Natural killer cell (primary cell): Measurements from ENCODE around the gene GALNT9. TPM values are rescaled to one million over a fixed set of nuclear protein-coding genes. Genes with fewer than 3 reads are reported as not detected.
A peak's percentile ranks its signal among the peaks of the same experiment; 100 is the strongest.
"Not testable (repeated sequence)": the region's sequence is repeated elsewhere in the genome, so short reads cannot be mapped to it uniquely, and the experiment has no call there.

Experiments used
- ATAC-seq, 3 donors: fragments of 150-1000 bp in 2 of 3; fragments of 200-7000 bp in 1 of 3; cut with Tn5 transposase; 1 replicate in 1 of 3; 2 replicates in 2 of 3; pipeline ENCODE4 v1.10.0; 2021; ENCODE audit warnings: mild to moderate bottlenecking in 2 of 3, moderate library complexity in 2 of 3
- DNase-seq, 2 donors: peaks; one replicate each; pipeline versions ENCODE4 v3.0.0 to v3.0.0-alpha.2; 2013 to 2021; ENCODE audit warnings: mixed read lengths in 1 of 2
- H3K27ac ChIP-seq: one replicate; pipeline ENCODE4 v1.5.1; 2013; ENCODE audit warnings: mild to moderate bottlenecking, low read length
- H3K27me3 ChIP-seq: one replicate; pipeline ENCODE4 v1.6.1; 2013; ENCODE audit warnings: low read length; ENCODE audit not compliant: control insufficient read depth, insufficient read depth
- H3K36me3 ChIP-seq: one replicate; pipeline ENCODE4 v1.6.1; 2013; ENCODE audit warnings: low read length; ENCODE audit not compliant: control insufficient read depth, insufficient read depth
- H3K4me1 ChIP-seq: one replicate; pipeline ENCODE4 v1.6.1; 2013; ENCODE audit warnings: low read length; ENCODE audit not compliant: control insufficient read depth, insufficient read depth
- H3K4me3 ChIP-seq: one replicate; pipeline ENCODE4 v1.5.1; 2013; ENCODE audit warnings: low read length
- H3K9me3 ChIP-seq: one replicate; pipeline ENCODE4 v1.6.1; 2013; ENCODE audit warnings: low read length; ENCODE audit not compliant: control insufficient read depth, insufficient read depth
- H3K27ac Mint-ChIP-seq, 2 donors: one replicate each; pipeline ENCODE4 v1.8.0; 2022; ENCODE audit warnings: mild to moderate bottlenecking in 2 of 2, mixed read lengths in 2 of 2, moderate library complexity in 1 of 2
- H3K27me3 Mint-ChIP-seq, 2 donors: one replicate each; pipeline ENCODE4 v1.8.0; 2022; ENCODE audit warnings: low read depth in 2 of 2, mixed read lengths in 2 of 2
- H3K36me3 Mint-ChIP-seq: one replicate; pipeline ENCODE4 v1.8.0; 2022; ENCODE audit warnings: mixed read lengths
- H3K4me1 Mint-ChIP-seq, 2 donors: one replicate each; pipeline ENCODE4 v1.8.0; 2022; ENCODE audit warnings: mixed read lengths in 2 of 2
- H3K4me3 Mint-ChIP-seq: one replicate; pipeline ENCODE4 v1.8.0; 2022; ENCODE audit warnings: mild to moderate bottlenecking, moderate library complexity, mixed read lengths
- H3K9me3 Mint-ChIP-seq, 2 donors: one replicate each; pipeline ENCODE4 v1.8.0; 2022; ENCODE audit warnings: mixed read lengths in 2 of 2
- CTCF ChIP-seq: fragments of 200-600 bp; IDR thresholded peaks from one replicate; pipeline ENCODE4 v1.8.0; 2022; ENCODE audit warnings: antibody characterized with exemption
- WGBS: methylation state at CpG from one replicate; pipeline ENCODE4 v1.1.7; 2013; ENCODE audit warnings: missing lambda C conversion rate; ENCODE audit not compliant: insufficient coverage; 5-methylcytosine and 5-hydroxymethylcytosine counted together
- intact Hi-C: fragments of 100-400 bp; cut with micrococcal nuclease; formaldehyde crosslinking; loops from one replicate; pipeline ENCODE4 v1.14.2; 2022
- total RNA-seq, 4 donors: library from RNA; stranded (reverse); fragments of 120-200 nt in 1 of 4; gene quantifications; one replicate each; pipeline versions ENCODE4 v1.2.3 to v1.2.4, GENCODE V29; 2013 to 2022

Gene GALNT9
- total RNA-seq, 3 donors from 2014 or later (not counting 1 experiment from before 2014, with no cell fraction given) = not detected

GRCh38 chr12:132245521-132246101 is 83.8 kb downstream of the GALNT9 start:
- no peaks in the 10 kb centered on the region for H3K27me3 ChIP-seq
- no peak overlapping the region for H3K4me3 ChIP-seq
- no peaks in the 10 kb centered on the region for H3K36me3 Mint-ChIP-seq
- DNase-seq (no peak), ATAC-seq (peak in 1 of 3 donors; percentile 45)
- no peaks in the 10 kb centered on the region for H3K36me3 ChIP-seq
- intact Hi-C loops = no loop called here
- H3K27ac ChIP-seq = no peak overlapping the region
- no peak overlapping the region for H3K27ac Mint-ChIP-seq
- WGBS = 87% methylated on average over 28 of the region's 28 CpGs
- peaks cover 5 to 10% of the 10 kb centered on the region in 2 donors for H3K27me3 Mint-ChIP-seq
- H3K4me1 ChIP-seq = no peaks in the 10 kb centered on the region
- no peaks in the 10 kb centered on the region for H3K9me3 ChIP-seq
- no peak overlapping the region for H3K4me3 Mint-ChIP-seq
- peaks cover 0 to 11% of the 10 kb centered on the region in 2 donors for H3K4me1 Mint-ChIP-seq
- TF ChIP-seq CTCF = no peak
- no peaks in the 10 kb centered on the region for H3K9me3 Mint-ChIP-seq

- Histone ChIP-seq H3K36me3 (no peaks in the 10 kb centered on the region), H3K4me1 (no peaks in the 10 kb centered on the region), H3K4me3 (no peak overlapping the region), H3K9me3 (no peaks in the 10 kb centered on the region), H3K27me3 (no peaks in the 10 kb centered on the region), H3K27ac (no peak overlapping the region)
- no peaks in the 10 kb centered on the region for H3K9me3 Mint-ChIP-seq
- intact Hi-C loops = no loop called here
- no peak overlapping the region for H3K27ac Mint-ChIP-seq
- peaks cover 5 to 10% of the 10 kb centered on the region in 2 donors for H3K27me3 Mint-ChIP-seq
- ATAC-seq (no peak), DNase-seq (no peak)
- TF ChIP-seq CTCF = no peak
- 91% methylated on average over 22 of the region's 22 CpGs for WGBS
- H3K4me3 Mint-ChIP-seq = no peak overlapping the region
- H3K36me3 Mint-ChIP-seq = no peaks in the 10 kb centered on the region
- H3K4me1 Mint-ChIP-seq = peaks cover 0 to 11% of the 10 kb centered on the region in 2 donors
These were observed 84.6 kb downstream of the GALNT9 start for GRCh38 chr12:132244724-132245295.

- Mint-ChIP-seq H3K27ac (peak overlapping the region in 1 of 2 donors; percentile 69), H3K27me3 (peaks cover 4% of the 10 kb centered on the region in 2 donors), H3K4me3 (no peak overlapping the region), H3K9me3 (no peaks in the 10 kb centered on the region), H3K4me1 (peaks cover 0 to 11% of the 10 kb centered on the region in 2 donors), H3K36me3 (no peaks in the 10 kb centered on the region)
- no peak for DNase-seq
- no peaks in the 10 kb centered on the region for H3K4me1 ChIP-seq
- no peak overlapping the region for H3K4me3 ChIP-seq
- no peaks in the 10 kb centered on the region for H3K36me3 ChIP-seq
- 55% methylated on average over 26 of the region's 29 CpGs for WGBS
- H3K27me3 ChIP-seq = no peaks in the 10 kb centered on the region
- intact Hi-C loops = no loop called here
- ATAC-seq = no peak
- H3K9me3 ChIP-seq = no peaks in the 10 kb centered on the region
- no peak for TF ChIP-seq CTCF
- H3K27ac ChIP-seq = no peak overlapping the region
These were observed 85.6 kb downstream of the GALNT9 start for GRCh38 chr12:132243596-132244310.

GRCh38 chr12:132243171-132243570 is 86.2 kb downstream of the GALNT9 start:
- intact Hi-C loops, H3K9me3 Mint-ChIP-seq: not testable (repeated sequence)
- 57% methylated on average over 15 of the region's 15 CpGs for WGBS

GRCh38 chr12:132240669-132241007 is 88.8 kb downstream of the GALNT9 start:
- intact Hi-C loops = not testable (repeated sequence)
- peaks cover 0 to 11% of the 10 kb centered on the region in 2 donors for H3K4me1 Mint-ChIP-seq

More at GRCh38 chr12:132243171-132243570, 86.2 kb downstream of the GALNT9 start:
- Mint-ChIP-seq H3K27ac (peak overlapping the region in 1 of 2 donors; percentile 69), H3K4me1 (peaks cover 0 to 11% of the 10 kb centered on the region in 2 donors)
- not testable (repeated sequence) for H3K4me3 ChIP-seq, H3K36me3 ChIP-seq, H3K9me3 ChIP-seq, H3K4me1 ChIP-seq, H3K27me3 ChIP-seq, ATAC-seq, H3K4me3 Mint-ChIP-seq, H3K36me3 Mint-ChIP-seq, H3K27ac ChIP-seq, DNase-seq, H3K27me3 Mint-ChIP-seq

More at GRCh38 chr12:132240669-132241007, 88.8 kb downstream of the GALNT9 start:
- H3K9me3 Mint-ChIP-seq, H3K36me3 Mint-ChIP-seq, H3K4me3 Mint-ChIP-seq, H3K27ac ChIP-seq, ATAC-seq, H3K9me3 ChIP-seq, H3K27me3 ChIP-seq, H3K4me3 ChIP-seq, DNase-seq, H3K27me3 Mint-ChIP-seq, H3K4me1 ChIP-seq, H3K27ac Mint-ChIP-seq, H3K36me3 ChIP-seq: not testable (repeated sequence)
- 84% methylated on average over 7 of the region's 7 CpGs for WGBS
